ENCODE measurements around the gene CFAP77. TPM values are rescaled to one million over a fixed set of nuclear protein-coding genes. Genes with fewer than 3 reads are reported as not detected.

CFAP77 gene
- total RNA-seq, 1 donor from 2014 or later, result not detected

DNA sequence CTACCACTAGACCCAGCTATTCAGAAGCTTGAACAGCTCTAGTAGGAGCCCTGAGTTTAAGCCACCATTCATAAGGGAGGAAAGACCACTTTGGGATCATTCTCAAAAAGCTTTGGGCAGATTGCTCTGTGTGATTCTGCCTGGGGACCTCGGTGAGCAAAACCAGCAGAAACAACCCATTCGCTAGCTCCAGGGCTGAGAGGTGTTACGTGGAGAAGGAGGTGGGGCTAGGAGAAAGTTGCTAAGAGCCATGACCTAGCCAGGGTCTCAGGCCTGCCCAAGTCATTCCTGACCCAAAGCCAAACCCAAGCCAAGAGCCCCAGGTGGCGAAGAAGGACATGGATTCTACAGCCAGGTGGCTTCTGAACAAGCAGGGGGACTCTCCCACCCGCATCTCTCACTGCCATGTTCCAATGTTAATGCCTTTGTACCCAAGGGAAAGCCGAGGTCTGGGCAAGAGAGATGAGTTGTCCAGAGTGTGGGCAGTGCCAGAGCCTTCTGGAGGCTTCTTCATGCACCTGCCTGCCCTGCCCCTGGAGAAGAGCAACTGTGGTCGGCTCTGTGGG, 168.4 kb downstream of the CFAP77 start:
- Histone ChIP-seq H3K36me3 (no peaks in the 10 kb centered on the region), H3K27me3 (peaks cover 20% of the 10 kb centered on the region), H3K9me3 (no peaks in the 10 kb centered on the region), H3K27ac (no peak overlapping the region), H3K4me3 (no peak overlapping the region), H3K4me1 (peaks cover 16% of the 10 kb centered on the region)
- intact Hi-C loops (cut with DNase I), result no loop called here
- no peak for DNase-seq (ENCODE audit: extremely low spot score in 2 of 2)
- no peak for TF ChIP-seq CTCF (IDR thresholded peaks at IDR 0.05)
- no peak for TF ChIP-seq POLR2AphosphoS5 (IDR thresholded peaks at IDR 0.05; ENCODE audit: insufficient read depth in 1 of 2, low read depth in 1 of 2)
- TF ChIP-seq POLR2A (IDR thresholded peaks at IDR 0.05), result no peak

DNA sequence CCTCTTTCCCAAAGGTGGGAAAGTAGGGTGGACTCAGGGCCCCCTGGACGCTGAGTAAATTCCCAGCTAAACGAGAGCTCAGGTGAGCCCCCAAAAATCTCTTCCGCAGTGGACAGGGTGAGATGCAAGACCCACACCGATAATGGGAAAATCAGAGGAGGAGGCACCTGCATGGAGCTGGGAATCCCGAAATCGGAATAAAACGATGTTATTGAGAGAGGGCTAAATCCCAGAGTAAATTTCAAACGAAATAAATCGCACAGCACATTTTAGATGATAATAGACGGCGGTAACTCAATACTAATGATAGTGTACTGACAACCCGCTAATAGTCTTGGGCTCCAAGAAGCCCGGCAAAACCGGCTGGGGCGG, 169.4 kb downstream of the CFAP77 start:
- no peak for TF ChIP-seq POLR2A (IDR thresholded peaks at IDR 0.05)
- no peak for TF ChIP-seq CTCF (IDR thresholded peaks at IDR 0.05)
- TF ChIP-seq POLR2AphosphoS5 (IDR thresholded peaks at IDR 0.05; ENCODE audit: insufficient read depth in 1 of 2, low read depth in 1 of 2), result no peak
- H3K9me3 ChIP-seq, result no peaks in the 10 kb centered on the region
- H3K4me3 ChIP-seq, result no peak overlapping the region
- H3K27ac ChIP-seq, result no peak overlapping the region
- H3K36me3 ChIP-seq, result no peaks in the 10 kb centered on the region
- H3K4me1 ChIP-seq, result peaks cover 16% of the 10 kb centered on the region
- DNase-seq (ENCODE audit: extremely low spot score in 2 of 2), result no peak
- intact Hi-C loops (cut with DNase I), result no loop called here
- H3K27me3 ChIP-seq, result peaks cover 22% of the 10 kb centered on the region

GRCh38 chr9:132582276-132582785, 172.3 kb downstream of the CFAP77 start, which contains the start of gene BARHL1:
Gene BARHL1 (plus strand): TSS chr9:132582606. CDS start chr9:132582798, 192 bp downstream.
- Histone ChIP-seq H3K27ac (no peak within 1 kb of the TSS), H3K4me1 (peaks cover 16% of the 10 kb centered on the region), H3K36me3 (no peaks in the 10 kb centered on the region), H3K4me3 (no peak within 1 kb of the TSS), H3K9me3 (no peaks in the 10 kb centered on the region), H3K27me3 (peaks cover 36% of the 10 kb centered on the region)
- intact Hi-C loops (cut with DNase I), result no loop called here
- DNase-seq (ENCODE audit: extremely low spot score in 2 of 2), result no peak
- TF ChIP-seq POLR2A (IDR thresholded peaks at IDR 0.05), result no peak
- TF ChIP-seq POLR2AphosphoS5 (IDR thresholded peaks at IDR 0.05; ENCODE audit: insufficient read depth in 1 of 2, low read depth in 1 of 2), result no peak
- TF ChIP-seq CTCF (IDR thresholded peaks at IDR 0.05), result no peak

DNA sequence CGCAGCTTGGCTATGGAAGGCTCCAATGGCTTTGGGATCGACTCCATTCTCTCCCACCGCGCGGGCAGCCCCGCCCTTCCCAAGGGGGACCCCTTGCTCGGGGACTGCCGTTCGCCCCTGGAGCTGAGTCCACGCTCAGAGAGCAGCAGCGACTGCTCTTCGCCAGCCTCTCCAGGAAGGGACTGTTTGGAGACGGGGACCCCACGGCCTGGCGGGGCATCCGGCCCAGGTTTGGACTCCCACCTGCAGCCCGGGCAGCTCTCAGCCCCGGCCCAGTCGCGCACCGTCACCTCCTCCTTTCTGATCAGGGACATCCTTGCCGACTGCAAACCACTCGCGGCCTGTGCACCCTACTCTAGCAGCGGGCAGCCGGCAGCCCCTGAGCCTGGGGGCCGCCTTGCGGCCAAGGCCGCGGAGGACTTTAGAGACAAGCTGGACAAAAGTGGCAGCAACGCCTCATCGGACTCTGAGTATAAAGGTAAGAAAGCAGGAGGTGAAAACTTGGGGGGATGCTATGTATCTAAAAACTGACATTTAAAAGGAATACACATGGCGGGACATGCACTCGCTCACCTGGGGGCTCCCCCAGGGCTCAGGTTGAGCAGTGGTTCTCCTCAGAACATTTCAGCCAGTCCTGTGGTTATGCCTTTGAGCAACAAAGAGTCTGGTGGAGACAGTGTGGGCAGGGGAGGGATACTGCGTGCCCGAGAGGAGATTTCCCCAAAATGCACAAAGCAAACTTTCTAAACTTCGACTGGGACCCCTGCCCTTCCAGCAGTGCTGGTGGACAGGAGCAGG, 173.0 kb downstream of the CFAP77 start:
- H3K4me3 ChIP-seq, result no peak overlapping the region
- DNase-seq (ENCODE audit: extremely low spot score in 2 of 2), result no peak
- intact Hi-C loops (cut with DNase I), result no loop called here
- TF ChIP-seq CTCF (IDR thresholded peaks at IDR 0.05) (no peak), POLR2A (IDR thresholded peaks at IDR 0.05) (no peak), POLR2AphosphoS5 (IDR thresholded peaks at IDR 0.05; ENCODE audit: insufficient read depth in 1 of 2, low read depth in 1 of 2) (no peak)
- H3K27me3 ChIP-seq, result peaks cover 37% of the 10 kb centered on the region
- no peak overlapping the region for H3K27ac ChIP-seq
- no peaks in the 10 kb centered on the region for H3K36me3 ChIP-seq
- H3K9me3 ChIP-seq, result no peaks in the 10 kb centered on the region
- H3K4me1 ChIP-seq, result peaks cover 16% of the 10 kb centered on the region
